GM19467 (cell line): Measurements from ENCODE around the gene NCR1.
"Not testable (repeated sequence)": the region's sequence is repeated elsewhere in the genome, so short reads cannot be mapped to it uniquely, and the experiment has no call there.

Source experiments
- ATAC-seq: cut with Tn5 transposase; IDR thresholded peaks from one replicate; pipeline ENCODE4 v1.9.1; 2021; ENCODE audit warnings: mild to moderate bottlenecking, moderate library complexity; ENCODE audit not compliant: unreplicated experiment

The NCR1 gene, protein sequence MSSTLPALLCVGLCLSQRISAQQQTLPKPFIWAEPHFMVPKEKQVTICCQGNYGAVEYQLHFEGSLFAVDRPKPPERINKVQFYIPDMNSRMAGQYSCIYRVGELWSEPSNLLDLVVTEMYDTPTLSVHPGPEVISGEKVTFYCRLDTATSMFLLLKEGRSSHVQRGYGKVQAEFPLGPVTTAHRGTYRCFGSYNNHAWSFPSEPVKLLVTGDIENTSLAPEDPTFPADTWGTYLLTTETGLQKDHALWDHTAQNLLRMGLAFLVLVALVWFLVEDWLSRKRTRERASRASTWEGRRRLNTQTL

DNA sequence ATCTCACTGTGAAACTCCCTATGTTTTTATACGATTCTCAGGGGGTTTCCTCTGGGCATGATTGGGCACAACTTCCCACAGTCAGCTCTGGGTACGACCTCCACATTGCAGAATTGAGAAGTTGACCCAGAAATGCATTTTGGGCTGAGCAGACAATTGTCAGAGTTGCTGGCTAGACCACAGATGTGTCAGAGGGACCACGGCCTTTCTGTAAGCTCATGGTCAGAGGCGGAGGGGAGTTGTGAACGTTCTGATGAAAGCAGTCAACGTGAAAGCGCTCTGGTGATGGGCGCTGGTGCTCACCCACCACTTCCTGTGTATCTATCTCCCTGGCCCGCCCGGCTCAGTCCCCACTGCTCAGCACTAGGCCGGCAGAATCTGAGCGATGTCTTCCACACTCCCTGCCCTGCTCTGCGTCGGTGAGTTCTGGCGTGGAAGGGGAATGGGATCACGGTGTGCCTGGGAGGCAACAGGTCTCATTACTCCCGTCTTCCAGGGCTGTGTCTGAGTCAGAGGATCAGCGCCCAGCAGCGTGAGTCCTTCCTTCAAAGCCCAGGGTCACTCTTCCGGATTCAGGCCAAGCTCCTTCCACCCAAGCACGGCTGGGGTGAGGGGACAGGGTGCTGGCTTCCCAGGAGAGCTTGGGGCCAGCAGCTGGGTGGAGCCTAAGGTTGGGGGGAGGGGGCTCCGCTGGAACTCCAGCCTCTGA is at the start of gene NCR1:
Gene NCR1, plus strand, starts transcription at position 346 of the 709 bp plus-strand sequence. Its CDS starts 40 bp downstream, at position 386.
- no peak for ATAC-seq

DNA sequence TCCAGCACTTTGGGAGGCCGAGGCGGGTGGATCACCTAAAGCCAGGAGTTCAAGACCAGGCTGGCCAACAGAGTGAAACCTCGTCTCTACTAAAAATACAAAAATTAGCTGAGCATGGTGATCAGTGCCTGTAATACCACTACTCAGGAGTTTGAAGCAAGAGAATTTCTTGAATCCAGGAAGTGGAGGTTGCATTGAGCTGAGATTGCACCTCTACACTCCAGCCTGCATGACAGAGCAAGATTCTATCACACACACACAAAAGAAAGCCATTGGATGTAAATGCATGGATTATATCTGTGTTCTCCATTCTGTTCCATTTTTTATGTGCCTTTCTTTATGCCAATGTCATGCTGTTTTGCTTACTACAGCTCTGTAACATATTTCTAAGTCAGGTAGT is 47.5 kb upstream of the NCR1 start:
- not testable (repeated sequence) for ATAC-seq

DNA sequence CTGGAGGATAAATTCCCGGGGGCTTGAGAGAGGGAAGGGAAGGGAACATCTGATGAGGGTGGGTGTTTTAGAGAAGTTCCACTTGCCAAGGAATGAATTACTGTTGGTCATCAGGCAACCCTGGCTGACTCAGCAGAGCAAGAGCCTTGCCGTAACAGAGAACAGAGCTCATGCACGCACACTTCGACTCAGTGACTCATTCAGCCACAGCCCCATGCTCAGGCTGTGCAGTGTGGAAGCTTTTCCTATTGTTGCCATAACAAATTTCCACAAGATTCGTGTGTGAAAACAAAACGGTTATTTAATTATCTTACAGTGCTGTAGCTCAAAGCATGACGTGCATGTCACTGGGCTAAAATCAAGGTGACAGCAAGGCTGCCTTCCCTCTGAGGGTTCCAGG is 46.5 kb upstream of the NCR1 start:
- ATAC-seq: not testable (repeated sequence)

DNA sequence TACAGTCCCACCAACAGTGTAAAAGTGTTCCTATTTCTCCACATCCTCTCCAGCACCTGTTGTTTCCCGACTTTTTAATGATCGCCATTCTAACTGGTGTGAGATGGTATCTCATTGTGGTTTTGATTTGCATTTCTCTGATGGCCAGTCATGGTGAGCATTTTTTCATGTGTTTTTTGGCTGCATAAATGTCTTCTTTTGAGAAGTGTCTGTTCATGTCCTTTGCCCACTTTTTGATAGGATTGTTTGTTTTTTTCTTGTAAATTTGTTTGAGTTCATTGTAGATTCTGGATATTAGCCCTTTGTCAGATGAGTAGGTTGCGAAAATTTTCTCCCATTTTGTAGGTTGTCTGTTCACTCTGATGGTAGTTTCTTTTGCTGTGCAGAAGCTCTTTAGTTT is 42.5 kb upstream of the NCR1 start:
- ATAC-seq: not testable (repeated sequence)

DNA sequence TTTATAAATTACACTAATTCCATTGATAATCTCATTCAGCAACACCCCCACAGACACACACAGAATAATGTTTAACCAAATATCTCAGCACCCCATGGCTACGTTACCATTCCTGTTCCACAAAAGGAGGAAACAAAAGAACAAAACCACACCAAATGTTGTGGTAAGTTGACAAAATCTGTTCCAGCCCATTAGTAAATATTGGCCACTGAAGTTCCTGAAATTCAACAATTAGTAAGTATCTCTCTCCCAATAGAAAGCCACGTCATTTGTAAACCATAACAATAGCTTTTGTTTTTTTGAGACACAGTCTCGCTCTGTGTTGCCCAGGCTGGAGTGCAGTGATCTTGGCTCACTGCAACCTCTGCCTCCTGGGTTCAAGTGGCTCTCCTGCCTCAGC is 34.3 kb upstream of the NCR1 start:
- no peak for ATAC-seq

DNA sequence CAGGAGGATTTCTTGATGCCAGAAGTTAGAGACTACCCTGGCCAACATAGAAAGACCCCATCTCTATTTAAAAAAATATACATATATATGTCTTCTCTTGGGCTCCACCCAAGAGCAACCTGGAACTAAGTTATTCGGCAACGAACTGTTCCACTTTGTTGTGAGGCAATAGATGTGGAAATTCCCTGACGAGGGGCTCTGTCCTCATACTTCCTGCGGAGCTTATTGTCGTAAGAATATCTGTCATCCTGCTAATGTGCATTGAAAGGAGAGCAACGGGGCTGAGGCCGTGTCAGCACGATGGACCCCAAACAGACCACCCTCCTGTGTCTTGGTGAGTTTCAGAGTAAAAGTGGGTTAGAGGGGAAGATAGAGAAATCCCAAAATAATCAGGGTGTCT is 32.0 kb upstream of the NCR1 start, which contains the start of gene FCAR:
Gene FCAR, plus strand, starts transcription at position 246 of the 400 bp plus-strand sequence. Its CDS starts 55 bp downstream, at position 301.
- no peak for ATAC-seq

DNA sequence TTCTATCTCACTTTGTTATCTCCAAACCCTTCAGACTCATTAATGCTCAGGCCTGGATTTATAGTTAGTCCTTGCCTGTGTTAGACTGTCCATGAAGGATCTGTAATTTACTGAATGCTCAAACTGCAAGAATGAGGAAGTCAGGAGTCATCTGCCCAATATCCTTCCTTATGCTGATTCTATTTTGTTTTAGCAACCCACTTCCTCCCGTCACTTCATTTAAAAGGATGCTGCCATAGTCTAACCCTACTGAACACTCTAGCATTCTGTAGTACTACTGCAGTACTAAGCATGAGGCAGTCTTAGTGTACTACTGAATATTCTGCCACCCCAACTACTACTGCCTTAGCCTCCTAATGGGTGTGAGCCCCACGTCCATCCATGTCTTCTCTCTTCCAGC is 30.4 kb upstream of the NCR1 start:
- ATAC-seq: no peak

DNA sequence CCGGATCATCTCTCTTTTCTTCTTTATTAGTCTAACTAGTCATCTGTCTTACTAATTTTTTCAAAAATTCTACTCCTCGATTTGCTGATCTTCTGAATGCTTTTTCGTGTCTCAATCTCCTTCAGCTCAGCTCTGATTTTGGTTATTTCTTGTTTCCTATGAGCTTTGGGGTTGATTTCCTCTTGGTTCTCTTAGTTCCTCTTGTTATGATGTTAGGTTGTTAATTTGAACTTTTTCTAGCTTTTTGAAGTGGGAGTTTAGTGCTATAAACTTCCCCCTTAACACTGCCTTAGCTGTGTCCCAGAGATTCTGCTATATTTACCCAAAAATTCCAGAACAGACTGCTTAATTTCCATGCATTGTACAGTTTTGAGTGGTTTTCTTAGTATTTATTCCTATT is 28.5 kb upstream of the NCR1 start:
- ATAC-seq: no peak

DNA sequence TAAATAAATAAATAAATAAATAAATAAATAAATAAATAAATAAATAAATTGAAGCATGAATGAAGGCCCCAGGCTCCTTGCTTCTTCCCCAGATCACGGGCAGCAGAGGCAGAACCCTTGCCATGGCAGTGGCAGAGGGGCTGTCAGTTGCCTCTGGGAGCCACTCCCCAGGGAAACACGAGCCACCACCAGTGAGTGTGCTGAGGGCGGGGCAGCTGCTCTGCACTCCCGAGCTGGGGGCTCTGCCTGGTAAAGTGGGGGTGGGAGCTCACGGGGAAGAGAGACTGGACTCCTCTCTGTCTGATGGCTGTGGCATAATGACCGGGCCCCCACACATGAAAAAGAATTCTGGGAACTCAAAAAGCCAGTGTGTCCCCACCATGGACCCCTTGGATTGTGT is 24.1 kb upstream of the NCR1 start:
- ATAC-seq: no peak

DNA sequence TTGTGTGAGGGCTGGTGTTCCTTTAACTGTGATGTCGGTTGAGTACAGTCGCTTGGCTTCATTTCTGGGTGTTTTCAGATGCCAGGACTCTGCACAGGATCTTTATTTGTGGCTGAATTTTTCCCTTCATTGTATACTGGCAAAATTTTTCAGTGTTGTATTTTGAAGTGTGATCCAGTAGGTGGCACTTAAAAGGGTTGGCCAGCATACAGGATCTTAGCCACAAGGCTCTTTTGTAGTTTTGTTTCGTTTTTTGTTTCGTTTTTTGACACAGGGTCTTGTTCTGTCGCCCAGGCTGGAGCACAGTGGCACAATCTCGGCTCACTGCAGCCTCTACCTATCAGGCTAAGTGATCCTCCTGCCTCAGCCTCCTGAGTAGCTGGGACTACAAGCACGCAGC is 23.2 kb upstream of the NCR1 start:
- ATAC-seq: no peak

DNA sequence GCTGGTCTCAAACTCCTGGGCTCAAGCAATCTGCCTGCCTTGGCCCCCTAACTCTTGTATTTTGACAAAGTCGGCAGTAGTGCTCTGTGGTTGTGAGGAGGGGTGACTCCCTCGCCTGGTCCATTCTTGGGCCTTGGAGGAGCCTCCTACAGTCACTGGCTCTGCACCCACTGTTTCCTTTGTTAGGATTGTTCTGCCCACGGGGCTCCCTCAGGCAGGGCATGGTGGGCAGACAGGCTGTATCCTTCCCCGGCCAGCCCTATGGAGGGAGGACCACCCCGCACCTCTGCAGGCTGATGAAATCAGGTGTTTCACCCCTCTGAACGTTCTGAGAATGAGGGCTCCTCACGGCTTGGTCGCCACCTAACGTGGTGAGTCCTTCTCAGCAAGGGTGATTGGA is 22.7 kb upstream of the NCR1 start:
- ATAC-seq: no peak

DNA sequence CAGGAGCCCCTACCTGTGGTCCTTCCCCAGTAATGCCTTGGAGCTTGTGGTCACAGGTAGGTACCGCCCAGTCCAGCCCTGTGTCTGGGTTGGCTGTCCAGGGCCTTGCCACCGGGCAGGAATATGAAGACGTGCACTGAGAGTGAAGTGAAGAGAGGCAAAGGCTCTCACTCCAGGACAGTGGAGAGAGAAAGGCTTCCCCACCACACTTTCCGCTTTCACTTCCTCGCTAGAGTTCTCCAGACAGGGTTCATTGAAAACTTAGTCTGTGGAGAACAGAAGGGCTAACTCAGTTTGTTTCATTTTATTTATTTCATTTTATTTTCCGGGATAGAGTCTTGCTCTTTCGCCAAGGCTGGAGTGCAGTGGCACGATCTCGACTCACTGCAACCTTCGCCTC is 17.7 kb upstream of the NCR1 start:
- ATAC-seq: no peak

DNA sequence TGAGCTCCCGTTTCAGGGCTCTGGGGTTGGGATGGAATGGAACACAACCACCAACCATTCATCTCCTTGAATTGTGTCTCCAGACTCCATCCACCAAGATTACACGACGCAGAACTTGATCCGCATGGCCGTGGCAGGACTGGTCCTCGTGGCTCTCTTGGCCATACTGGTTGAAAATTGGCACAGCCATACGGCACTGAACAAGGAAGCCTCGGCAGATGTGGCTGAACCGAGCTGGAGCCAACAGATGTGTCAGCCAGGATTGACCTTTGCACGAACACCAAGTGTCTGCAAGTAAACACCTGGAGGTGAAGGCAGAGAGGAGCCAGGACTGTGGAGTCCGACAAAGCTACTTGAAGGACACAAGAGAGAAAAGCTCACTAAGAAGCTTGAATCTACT is 16.4 kb upstream of the NCR1 start:
- ATAC-seq: no peak

DNA sequence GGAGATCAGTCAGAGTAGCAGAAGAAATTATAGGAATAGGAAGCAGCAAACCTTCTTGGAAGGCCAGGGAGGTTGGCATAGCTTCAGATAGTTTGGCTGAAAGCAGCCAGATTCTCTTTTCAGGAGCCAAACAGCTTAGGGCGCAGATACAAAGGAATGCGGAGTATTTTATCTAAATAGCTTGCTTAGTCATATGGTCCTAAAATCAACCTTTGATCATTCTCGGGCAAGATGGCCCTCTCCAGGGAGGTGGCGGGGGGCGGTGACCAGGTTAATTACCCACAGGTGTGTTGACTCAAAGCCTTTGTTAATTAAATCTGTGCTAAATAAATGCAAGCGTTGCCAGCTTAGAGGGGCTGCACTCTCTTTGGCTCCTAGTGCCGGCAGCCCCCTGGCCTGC is 12.5 kb upstream of the NCR1 start:
- no peak for ATAC-seq

DNA sequence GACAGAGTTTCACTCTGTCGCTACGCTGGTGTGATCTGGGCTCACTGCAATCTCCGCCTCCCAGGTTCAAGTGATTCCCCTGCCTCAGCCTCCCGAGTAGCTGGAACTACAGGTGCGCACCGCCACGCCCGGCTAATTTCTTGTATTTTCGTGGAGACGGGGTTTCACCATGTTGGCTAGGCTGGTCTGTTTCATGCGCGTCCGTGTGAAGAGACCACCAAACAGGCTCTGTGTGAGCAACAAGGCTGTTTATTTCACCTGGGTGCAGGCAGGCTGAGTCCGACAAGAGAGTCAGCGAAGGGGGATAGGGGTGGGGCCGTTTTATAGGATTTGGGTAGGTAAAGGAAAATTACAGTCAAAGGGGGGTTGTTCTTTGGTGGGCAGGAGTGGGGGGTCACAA is 11.8 kb upstream of the NCR1 start:
- not testable (repeated sequence) for ATAC-seq

DNA sequence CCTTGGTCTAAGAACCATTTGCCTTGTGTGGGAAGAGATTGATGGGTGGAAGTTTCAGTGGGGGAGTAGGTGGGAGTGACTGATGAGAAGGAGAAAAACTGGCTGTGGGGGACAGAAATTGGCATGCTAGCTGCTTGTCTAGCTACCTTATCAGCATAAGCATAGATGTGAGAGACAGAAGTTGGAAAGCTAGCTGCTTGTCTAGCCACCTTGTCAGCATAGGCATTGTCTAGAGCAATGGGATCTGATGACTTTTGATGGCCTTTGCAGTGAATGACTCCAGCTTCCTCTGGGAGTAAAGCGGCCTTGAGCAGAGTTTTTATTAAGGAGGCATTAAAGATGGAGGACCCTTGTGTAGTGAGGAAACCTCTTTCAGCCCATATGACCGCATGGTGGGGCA is 9.9 kb upstream of the NCR1 start:
- no peak for ATAC-seq

DNA sequence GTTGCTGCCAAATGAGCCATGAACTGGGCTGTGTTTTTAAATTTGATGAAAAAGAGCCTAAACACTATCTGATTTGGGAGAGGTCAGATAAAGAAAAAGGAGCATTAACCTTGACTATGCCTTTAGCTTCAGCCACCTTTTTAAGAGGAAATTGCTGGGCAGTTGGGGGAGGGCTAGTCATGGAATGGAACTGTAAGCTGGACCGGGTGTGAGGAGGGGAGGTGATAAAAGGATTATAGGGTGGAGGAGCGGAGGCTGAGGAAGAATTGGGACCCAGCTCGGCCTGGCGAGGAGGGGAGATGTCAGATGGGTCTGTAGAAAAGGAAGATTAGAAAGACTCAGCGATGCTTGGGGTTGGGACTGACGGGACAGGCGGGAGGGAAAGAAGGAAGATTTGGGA is 7.3 kb upstream of the NCR1 start:
- not testable (repeated sequence) for ATAC-seq

DNA sequence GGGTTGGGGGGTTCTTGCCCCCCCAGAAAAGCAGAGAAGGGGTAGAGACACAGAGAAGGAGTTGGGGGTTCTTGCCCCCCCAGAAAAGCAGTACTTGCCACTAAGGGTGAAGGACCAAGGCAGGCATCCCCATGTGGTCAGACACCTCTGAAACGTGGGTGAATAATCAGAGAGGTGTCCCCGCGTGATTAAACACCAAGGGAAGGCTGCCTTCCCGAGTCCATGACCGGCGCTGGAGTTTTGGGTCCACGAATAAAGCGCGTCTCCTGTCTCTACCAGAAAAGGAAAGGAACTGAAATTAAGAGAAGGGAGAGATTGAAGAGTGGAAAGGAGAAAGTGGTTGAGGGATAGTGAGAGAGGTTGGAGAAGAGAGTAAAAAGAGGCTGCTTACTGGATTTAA is 6.3 kb upstream of the NCR1 start:
- ATAC-seq: not testable (repeated sequence)

DNA sequence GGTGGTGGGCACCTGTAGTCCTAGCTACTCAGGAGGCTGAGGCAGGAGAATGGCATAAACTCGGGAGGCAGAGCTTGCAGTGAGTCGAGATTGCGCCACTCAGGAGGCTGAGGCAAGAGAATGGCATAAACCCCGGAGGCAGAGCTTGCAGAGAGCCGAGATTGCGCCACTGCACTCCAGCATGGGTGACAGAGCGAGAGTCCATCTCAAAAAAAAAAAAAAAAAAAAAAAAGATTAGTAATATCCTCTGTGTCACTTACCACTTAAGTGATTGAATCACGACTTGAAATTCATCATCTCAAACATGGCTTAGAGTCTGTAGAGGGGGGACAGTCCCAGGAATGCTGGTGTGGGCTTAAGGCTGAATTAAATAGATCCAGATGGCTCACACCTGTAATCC is 4.8 kb upstream of the NCR1 start:
- not testable (repeated sequence) for ATAC-seq

DNA sequence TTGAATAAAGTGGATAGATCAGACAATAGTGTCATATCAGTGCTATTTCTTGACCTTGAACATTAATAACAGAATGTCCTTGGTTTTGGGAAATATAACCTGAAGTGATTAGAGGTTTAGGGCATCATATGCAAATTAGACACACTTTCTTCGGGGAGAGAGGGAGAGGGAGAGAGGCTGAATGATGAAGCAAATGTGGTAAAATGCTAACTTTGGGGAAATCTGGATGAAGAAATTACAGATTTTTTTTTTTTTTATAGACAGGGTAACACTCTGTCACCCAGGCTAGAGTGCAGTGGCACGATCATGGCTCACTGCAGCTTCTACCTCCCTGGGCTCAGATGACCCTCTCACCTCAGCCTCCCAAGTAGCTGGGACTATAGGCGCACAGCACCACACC is 3.9 kb upstream of the NCR1 start:
- no peak for ATAC-seq

DNA sequence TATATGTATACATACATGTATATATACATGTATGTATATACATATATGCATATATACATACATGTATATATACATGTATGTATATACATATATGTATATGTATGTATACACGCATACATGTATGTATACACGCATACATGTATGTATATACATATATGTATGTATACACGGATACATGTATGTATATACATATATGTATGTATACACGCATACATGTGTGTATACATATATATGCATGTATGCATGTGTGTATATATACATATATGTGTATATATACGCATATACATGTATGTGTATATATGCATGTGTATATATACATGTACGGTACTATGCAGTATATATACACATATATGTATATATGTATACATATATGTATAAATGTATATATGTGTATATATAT is 2.6 kb upstream of the NCR1 start:
- ATAC-seq: no peak

DNA sequence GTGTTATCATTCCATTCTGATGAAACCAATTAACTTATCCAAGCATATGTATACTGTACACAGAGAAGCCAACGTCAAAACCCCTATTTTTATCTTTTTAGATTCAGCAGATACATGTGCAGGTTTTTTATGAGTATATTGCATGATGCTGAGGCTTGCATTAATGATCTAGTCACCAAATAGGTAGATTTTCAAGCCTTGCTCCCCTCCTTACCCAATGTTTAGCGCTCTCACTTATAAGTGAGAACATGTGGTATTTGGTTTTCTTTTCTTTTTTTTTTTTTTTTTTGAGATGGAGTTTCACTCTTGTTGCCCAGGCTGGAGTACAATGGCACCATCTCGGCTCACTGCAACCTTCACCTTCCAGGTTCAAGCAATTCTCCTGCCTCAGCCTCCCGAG is 1.7 kb upstream of the NCR1 start:
- ATAC-seq: not testable (repeated sequence)

DNA sequence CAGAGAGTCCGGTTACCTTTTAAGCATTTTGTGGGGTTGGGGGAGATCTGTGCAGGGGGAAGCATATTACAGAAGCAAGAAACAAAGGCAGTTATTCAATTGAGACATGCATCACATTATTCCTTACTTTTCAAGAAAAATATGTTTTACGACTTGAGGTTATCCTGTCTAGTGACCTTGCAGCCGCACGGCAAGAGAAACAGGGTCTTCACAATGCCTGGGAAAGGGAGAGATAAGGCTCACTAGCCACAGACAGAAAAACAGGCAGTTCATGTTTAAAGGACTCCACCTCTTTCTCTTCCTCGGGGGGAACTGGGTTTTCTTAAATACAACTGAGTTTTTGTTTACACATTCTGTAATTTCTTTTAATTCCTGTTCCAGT is 536 bp upstream of the NCR1 start:
- no peak for ATAC-seq
